Amygdala (tissue), 56 donors: ENCODE results near the gene OR5B2.
"Not testable (repeated sequence)": the region's sequence is repeated elsewhere in the genome, so short reads cannot be mapped to it uniquely, and the experiment has no call there.

ENCODE experiments used
- DNase-seq, 56 donors: peaks; one replicate each; lab custom pipeline; 2025; lab: John Stamatoyannopoulos, UW

The OR5B2 gene

DNA sequence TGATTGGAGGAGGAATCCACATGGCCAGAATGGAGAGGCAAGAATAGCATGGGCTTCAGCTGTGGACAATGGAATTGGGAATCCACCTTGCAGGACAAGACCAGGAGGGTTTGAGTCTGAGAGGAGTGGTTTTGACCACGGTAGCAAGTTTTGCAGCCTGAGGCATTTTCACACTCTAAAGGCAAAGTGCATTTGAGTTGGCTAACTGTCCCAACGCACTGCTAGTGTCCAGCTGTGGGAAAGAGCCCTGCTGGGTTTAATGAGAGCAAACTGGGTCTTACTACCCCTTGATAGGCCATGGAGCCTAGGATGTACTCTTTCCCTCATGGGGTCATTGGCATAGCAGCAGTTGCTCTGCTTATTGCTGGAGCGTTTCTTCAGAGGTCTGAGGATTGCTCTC lies at the start of gene OR5B2:
Gene OR5B2 (minus strand): TSS at position 101 of the 400 bp plus-strand sequence. CDS start 4,860 bp downstream, outside the sequence.
- DNase-seq, result no peak

DNA sequence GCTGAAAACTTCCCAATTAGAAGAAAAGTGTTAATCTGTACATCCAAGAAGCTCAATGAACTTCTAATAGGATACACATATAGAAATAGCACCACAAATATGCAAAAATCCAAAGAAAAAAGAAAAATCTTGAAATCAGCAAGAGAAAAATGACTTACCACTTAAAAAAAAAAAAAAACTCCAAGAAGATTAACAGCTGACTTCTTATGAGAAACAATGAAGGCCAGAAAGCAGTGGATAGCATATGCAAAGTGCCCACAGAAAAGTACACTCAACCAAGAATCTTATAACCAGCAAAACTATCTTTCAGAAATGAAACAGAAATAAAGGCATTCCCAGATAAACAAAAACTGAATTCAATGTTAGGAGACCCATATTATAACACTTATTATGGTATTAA lies 44.0 kb upstream of the OR5B2 start:
- no peak for DNase-seq

DNA sequence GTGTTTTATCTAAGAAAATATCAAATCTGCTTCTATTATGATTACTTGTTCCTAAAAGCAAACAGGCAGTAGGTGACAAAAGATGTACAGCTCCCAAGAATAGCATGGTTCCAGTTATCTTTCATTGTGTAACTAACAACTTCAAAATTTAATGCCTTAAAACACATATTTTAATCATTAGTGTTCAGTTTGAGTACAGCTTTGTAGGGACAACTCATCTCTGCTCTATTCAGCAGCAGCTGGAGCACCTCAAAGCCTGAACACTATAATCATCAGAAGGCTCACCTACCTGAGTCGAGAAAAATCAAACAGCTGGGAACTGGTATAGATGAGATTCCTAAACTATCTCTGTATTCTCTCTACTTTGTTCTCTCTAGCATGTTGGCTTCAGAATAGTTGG lies 38.4 kb upstream of the OR5B2 start:
- no peak for DNase-seq

DNA sequence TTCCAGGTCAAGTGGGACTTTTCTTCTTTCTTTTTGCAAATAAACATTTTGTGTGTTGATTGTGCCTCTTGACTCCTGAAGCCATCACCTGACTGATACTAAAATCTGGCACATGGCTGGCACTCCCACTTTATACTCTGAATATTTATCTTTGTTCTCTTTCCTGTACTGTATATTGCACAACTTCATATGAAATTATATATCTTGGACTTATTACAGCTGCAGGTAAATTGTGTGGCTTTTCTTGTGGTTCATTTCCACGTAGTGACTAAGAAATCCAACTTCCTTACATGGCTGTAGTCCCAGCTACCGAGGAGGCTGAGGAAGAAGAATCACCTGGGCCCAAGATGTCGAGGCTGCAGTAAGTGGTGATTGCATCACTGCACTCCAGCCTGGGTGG lies 37.8 kb upstream of the OR5B2 start:
- no peak for DNase-seq

DNA sequence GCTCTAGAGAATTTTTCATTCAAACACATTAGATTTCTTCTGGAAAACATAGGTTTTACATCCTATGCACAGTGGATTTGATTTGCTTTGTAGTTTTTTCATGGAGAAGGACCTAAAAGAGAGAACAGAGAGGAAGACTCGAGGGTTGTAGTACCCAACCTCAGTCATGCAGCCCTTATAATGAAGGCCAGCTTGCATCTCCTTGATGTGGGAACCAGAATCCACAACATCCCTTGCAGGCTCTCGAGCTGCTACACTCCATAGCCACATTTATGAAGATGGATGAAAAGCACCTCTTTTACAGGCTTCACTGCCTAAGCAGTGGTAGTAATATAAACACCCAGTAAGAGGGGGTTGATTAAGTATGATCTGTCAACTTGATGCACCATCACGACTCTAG lies 23.7 kb upstream of the OR5B2 start:
- no peak for DNase-seq

DNA sequence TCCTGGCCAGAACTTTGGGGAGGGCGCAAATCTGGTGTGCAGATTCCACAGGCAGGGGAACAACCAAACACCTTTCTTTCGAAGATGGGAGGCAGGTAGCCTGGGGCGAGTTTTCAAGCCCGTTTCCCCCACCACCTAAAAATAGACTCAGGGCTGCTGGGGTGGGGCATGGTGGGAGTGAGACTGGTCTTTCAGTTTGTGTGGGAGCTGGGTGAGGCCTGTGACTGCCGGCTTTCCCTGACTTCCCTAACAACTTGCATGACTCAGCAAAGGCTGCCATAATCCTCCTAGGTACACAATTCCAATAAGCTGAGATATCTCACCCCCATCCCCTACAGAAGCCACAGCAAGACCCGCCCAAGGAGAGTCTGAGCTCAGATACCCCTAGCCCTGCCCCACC lies 18.4 kb upstream of the OR5B2 start:
- DNase-seq, result no peak

DNA sequence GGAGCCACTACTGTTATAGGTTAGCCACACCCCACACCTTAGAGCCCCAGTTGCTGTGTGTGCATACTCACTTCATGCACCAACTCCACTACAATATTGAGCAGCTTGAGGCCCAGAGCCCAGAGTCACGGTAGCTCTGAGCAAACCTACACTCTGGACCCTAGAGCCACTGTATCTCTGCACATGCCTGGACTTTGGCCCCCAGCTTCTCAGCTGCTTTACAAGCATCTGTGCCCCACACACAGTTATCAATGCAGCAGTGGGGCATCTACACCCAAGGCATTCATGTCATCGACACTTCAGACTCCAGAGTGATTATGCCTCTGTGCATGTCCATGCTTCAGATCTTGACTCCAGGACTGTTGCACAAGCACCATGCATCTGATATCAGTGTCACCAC lies 16.4 kb upstream of the OR5B2 start:
- no peak for DNase-seq

DNA sequence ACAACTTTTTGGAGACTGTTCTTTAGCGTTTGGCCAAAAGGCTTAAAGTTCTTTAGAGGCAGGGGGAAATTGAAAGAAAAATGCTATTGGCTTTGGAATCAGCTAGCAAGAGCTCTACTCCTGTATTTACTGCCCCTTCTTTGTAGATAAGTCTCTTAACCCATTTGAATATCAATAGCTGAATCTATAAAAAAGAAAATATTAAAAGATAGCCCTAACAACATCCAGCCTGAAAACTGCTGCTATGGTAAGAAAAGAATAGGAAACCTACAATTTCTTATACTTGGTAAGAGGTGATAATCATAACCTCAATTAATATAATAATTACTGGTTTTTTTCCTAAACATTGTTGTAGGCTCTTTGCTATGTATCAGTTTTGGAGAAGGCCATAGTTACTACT lies 14.2 kb upstream of the OR5B2 start, which contains the start of gene OR5B12:
Gene OR5B12 (minus strand): TSS at position 101 of the 400 bp plus-strand sequence. CDS start 2,085 bp downstream, outside the sequence.
- no peak for DNase-seq

DNA sequence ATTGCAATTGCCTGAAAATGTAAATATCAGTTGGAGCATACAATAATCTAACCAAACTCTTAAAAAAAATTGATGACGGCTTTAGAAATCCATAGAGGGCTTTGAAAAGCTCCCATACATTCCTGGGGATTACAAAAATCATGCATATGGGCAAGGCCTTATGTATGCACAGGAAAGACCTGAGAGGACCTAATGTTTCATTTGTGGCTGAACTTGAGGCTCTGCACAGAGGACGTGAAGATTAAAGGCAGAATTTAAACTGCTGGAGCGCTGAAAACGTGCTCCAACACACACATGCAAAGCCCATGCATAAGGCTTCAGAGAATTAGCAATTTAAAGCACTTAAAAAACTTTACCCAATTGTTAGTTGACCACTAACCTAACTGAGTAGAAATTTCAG lies 10.6 kb upstream of the OR5B2 start:
- DNase-seq, result no peak

DNA sequence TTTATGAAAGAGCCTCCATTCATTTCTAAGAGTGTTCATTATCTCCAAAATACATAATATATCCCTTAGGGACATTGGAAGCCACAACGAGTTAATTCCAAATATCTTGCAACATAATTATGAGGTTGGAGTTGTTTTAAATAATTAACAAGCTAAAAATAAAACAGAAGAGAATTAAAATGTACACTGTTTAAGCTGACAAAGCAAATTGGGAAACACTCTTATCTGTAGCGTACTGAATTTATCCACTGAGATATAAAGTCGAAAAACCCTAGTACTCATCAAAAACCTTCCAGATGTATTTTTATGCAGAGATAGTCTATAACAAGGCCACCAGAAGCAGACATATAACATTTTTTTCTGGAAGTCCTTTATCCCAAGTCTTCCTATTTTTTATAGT lies 6.3 kb upstream of the OR5B2 start:
- DNase-seq, result no peak

DNA sequence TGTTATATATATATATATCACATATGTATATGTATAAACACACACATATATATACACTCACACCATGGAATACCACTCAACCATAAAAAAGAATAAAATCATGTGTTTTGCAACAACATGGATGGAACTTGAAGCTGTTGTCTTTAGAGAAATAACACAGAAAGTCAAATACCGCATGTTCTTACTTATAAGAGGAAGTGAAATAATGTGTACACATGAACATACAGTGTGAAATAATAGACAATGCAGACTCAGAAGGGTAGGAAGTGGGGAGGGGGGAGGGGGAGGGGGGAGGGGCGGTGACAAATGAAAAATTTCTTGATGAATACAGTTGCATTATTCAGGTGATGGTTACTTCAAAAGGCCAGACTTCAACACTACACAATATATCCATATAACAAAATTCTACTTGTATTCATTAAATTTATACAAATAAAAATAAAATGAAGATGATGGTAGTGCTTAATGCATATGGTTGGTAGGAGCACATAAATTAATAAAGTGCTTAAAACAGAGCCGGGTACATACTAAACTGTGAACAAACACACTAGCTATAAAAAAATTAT lies 5.8 kb upstream of the OR5B2 start:
- no peak for DNase-seq

DNA sequence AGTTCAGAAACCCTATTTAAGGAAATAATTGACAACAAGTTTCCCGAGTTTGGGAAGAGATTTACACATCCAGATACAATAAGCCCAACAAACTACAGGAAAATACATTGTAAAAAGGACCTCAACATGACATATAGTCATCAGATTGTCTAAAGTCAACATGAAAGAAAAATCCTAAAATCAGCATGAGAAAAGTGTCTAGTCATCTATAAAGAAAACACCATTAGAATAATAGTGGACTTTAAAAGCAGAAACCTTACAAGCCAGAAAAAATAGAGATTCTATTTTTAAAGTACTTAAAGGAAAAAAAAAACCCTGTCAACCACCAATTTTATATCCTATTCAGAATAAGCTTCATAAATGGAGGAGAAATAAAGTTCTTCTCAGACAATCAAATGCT lies 1.4 kb upstream of the OR5B2 start:
- no peak for DNase-seq

DNA sequence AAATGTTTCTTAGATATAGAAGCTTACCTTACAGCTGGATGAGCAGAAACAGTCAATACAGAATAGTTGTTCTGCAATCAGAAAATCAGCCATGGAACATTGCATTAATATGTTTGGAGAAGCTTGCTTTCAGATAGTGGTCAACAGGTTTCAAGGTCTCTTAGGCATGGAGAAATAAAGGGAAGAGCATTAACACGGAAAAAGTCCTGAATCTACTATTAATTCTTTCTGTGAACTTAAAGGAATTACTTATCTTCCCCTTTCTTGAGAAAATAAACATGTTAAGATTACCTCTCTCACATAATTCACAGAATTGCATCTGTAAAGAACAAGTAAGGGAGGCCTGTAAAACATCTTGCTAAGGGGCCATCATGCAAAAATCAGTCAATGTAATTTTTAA lies 21.1 kb downstream of the OR5B2 start, which contains the start of gene OR5B3:
Gene OR5B3 (minus strand): TSS at position 101 of the 400 bp plus-strand sequence. CDS start 3,465 bp downstream, outside the sequence.
- no peak for DNase-seq

DNA sequence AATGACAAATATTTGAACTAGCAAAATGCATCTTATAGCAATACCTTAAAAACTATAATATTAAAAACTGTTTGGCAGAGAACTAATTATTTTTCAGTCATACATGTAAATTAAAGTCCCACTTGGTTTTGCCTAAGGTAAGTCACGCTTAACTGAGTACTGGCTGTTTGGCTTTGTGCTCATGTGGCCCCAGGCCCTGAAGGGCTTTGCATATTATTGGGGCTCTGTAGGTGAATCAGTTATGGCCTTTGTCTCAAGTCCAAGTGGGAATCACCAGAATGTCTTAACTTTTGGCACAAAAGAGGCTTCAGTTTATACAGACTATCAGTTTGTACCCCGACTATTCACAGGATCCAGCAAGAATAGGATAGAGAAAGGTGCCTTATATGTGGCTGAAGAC lies 28.3 kb downstream of the OR5B2 start:
- not testable (repeated sequence) for DNase-seq

DNA sequence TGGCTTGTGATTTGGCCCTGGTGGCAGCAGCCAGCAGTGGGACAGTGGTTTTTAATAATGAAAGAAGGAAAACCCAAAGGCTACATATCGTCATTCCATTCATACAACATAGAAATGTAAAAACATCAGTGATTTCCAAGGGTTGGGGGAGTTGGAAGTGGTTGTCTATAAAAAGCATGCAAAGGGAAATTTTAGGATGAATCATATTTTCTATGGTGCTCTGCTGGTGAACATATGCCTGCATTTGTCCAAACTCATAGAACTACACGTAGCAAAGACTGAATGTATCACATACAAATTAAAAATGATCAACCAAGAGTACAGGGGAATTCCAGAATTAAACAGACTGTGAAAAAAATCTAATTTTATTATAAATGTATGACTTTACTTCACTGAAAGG lies 32.3 kb downstream of the OR5B2 start:
- DNase-seq, result no peak

DNA sequence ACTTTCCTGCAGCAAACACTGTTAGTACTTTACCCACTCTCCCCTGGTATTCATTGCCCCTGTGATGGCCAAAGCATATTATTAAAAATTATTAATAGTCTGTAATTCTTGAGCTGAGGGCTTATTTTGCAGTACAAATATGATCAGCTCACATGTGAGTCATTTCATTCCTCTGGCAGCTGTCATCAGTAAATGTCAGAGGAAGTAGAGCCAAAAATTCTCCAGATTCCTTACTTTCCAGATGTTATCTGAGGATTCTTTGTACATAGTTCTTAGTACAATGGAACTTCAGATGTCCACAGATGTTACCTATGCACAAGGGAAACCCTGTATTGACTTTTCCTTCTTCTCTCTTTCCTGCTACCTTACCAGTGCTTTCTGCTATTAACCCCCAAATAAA lies 33.7 kb downstream of the OR5B2 start:
- DNase-seq, result no peak

DNA sequence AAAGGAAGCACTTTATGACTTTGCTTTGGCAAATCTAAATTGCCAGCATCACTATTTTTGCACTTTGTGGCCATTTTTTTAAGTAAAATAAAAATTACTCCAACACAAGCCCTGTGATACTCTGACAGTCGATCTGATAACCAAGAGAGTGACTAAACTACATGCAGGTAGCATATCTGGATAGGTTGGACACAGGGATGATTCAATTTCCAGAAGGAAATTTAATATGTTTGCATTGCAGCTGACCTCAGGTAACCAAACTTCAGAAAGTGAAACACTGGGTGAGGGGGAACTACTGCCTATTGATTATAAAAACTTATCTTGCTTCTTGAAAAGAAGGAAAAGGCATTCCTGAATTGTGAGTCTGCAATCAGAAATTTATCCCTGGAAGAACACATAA lies 35.2 kb downstream of the OR5B2 start:
- DNase-seq, result no peak

DNA sequence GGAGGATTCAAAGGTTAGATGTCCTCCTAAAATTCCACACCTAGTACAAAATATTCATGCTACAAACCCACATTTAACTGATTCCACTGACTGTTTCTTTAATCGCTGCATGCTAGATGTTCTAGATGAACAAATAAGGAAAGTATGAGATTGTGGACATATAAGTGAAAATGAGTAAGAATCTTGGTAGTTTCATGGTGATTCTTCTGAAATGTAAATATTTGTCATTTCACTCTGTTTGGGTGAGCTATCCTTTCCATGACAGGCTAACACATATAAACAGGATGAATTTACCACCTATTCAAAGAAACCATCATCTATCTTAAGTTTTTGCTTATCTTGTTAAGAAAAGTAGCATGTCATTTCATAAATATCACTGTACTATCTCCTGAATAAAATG lies 36.0 kb downstream of the OR5B2 start:
- DNase-seq, result no peak

DNA sequence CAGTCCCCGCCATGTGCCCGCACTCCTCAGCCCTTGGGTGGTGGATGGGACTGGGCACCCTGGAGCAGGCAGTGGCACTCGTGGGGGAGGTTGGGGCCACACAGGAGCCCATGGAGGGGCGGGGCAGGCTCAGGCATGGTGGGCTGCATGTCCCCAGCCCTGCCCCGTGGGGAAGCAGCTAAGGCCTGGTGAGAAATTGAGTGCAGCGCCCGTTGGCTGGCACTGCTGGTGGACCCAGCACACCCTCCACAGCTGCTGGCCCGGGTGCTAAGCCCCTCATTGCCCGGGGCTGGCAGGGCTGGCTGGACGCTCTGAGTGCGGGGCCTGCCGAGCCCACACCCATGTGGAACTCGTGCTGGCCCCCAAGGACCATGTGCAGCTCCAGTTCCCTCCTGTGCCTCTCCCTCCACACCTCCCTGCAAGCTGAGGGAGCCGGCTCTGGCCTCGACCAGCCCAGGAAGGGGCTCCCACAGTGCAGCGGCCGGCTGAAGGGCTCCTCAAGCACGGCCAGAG lies 37.3 kb downstream of the OR5B2 start:
- DNase-seq, result no peak
